ENCODE data around the gene SPRR2B. TPM values are rescaled to one million over a fixed set of nuclear protein-coding genes. Genes with fewer than 3 reads are reported as not detected.
A peak's percentile ranks its signal among the peaks of the same experiment; 100 is the strongest.
"Not testable (repeated sequence)": the region's sequence is repeated elsewhere in the genome, so short reads cannot be mapped to it uniquely, and the experiment has no call there.

SPRR2B gene
- total RNA-seq, 6 experiments from 2014 or later = not detected

DNA sequence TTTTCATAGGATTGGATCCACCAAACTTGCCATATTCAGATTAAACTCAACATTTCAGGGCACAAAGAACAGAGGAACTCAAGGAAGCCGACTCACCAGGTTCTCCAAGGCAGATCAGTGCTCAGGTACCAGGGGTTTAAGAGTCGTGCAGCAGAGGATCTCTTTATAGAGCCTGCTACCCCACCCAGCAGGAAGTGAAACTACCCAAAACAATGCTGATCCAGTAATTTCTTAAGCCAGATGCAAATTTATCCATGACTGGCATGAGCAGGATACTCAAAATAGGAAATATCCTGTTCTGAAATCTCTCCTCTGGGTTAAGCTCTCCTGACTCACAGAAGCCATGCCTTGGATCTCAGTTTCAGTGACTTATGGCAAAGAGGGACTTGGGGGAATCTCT is 14.0 kb downstream of the SPRR2B start, which contains the start of gene SPRR2A:
SPRR2A (minus strand) TSS at position 138 of the 400 bp plus-strand sequence. CDS start 777 bp downstream, outside the sequence.
- H3K4me3 Mint-ChIP-seq = no peak within 1 kb of the TSS
- no peak for TF ChIP-seq CTCF (IDR thresholded peaks at IDR 0.05)
- peaks cover 2% of the 10 kb centered on the region; the same call in 1 of the 2 replicates for H3K27me3 Mint-ChIP-seq (ENCODE audit: insufficient read depth)
- no peaks in the 10 kb centered on the region for H3K4me1 Mint-ChIP-seq (ENCODE audit: low read depth)
- H3K27ac Mint-ChIP-seq = no peak within 1 kb of the TSS
- no peaks in the 10 kb centered on the region for H3K36me3 Mint-ChIP-seq (ENCODE audit: low read depth)
- H3K9me3 Mint-ChIP-seq = no peaks in the 10 kb centered on the region; the same call in 1 of the 2 replicates
- DNase-seq = no peak

- H3K36me3 Mint-ChIP-seq (ENCODE audit: low read depth); H3K27ac Mint-ChIP-seq; DNase-seq; H3K4me1 Mint-ChIP-seq (ENCODE audit: low read depth); H3K4me3 Mint-ChIP-seq; H3K27me3 Mint-ChIP-seq (ENCODE audit: insufficient read depth); H3K9me3 Mint-ChIP-seq: not testable (repeated sequence)
Observed at GRCh38 chr1:153056111-153056510, 15.3 kb downstream of the SPRR2B start.

- peaks cover 17% of the 10 kb centered on the region for H3K9me3 Mint-ChIP-seq
- no peak overlapping the region for H3K4me3 Mint-ChIP-seq
- DNase-seq = no peak
- no peak overlapping the region for H3K27ac Mint-ChIP-seq
- H3K36me3 Mint-ChIP-seq (ENCODE audit: low read depth) = no peaks in the 10 kb centered on the region
- H3K4me1 Mint-ChIP-seq (ENCODE audit: low read depth) = no peaks in the 10 kb centered on the region
- no peaks in the 10 kb centered on the region for H3K27me3 Mint-ChIP-seq (ENCODE audit: insufficient read depth)
- TF ChIP-seq CTCF (IDR thresholded peaks at IDR 0.05) = no peak
Observed at GRCh38 chr1:153049211-153049610, 22.2 kb downstream of the SPRR2B start.

- Mint-ChIP-seq H3K9me3 (peaks cover 9% of the 10 kb centered on the region), H3K27ac (no peak within 1 kb of the TSS), H3K4me3 (no peak within 1 kb of the TSS), H3K27me3 (ENCODE audit: insufficient read depth) (no peaks in the 10 kb centered on the region), H3K36me3 (ENCODE audit: low read depth) (no peaks in the 10 kb centered on the region), H3K4me1 (ENCODE audit: low read depth) (no peaks in the 10 kb centered on the region)
- DNase-seq = no peak
- TF ChIP-seq CTCF (IDR thresholded peaks at IDR 0.05) = no peak
Observed at GRCh38 chr1:153040950-153041631, 30.3 kb downstream of the SPRR2B start, which contains the start of gene SPRR2D. SPRR2D (minus strand) TSS chr1:153041120; CDS start chr1:153040346, 774 bp downstream.

GRCh38 chr1:153035211-153035610 is 36.2 kb downstream of the SPRR2B start:
- DNase-seq = no peak
- Mint-ChIP-seq H3K27me3 (ENCODE audit: insufficient read depth) (no peaks in the 10 kb centered on the region), H3K4me1 (ENCODE audit: low read depth) (no peaks in the 10 kb centered on the region; the same call in 1 of the 2 replicates), H3K27ac (no peak overlapping the region), H3K4me3 (no peak overlapping the region), H3K36me3 (ENCODE audit: low read depth) (no peaks in the 10 kb centered on the region), H3K9me3 (peaks cover 10% of the 10 kb centered on the region; the same call in 1 of the 2 replicates)
- no peak for TF ChIP-seq CTCF (IDR thresholded peaks at IDR 0.05)

DNA sequence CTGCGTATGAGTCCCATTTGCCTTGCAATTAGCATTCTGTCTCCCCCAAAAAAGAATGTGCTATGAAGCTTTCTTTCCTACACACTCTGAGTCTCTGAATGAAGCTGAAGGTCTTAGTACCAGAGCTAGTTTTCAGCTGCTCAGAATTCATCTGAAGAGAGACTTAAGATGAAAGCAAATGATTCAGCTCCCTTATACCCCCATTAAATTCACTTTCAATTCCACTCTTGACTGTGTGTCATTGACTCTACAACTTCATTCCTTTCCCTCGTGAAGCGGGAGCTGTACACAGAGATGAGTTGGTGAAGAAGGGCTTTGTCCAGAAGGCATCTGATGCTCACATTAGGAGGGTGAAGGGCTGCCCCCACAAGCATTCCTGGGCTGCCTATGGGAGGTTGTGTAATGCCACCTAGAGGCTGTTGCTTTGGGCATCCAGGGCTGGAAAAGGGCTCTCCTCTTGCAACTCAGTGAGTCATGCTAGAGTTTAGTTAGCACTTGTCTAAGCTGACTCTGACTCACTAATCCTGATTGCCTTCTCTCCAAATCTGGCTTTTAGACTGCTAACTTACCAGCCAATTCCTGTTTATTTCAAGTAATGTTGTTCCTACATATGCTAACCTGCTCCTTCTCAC is 38.6 kb downstream of the SPRR2B start:
- TF ChIP-seq CTCF (IDR thresholded peaks at IDR 0.05) = peak; percentile 50; the same call in 1 of the 2 replicates
- Mint-ChIP-seq H3K27me3 (ENCODE audit: insufficient read depth) (no peaks in the 10 kb centered on the region; the same call in 1 of the 2 replicates), H3K4me1 (ENCODE audit: low read depth) (no peaks in the 10 kb centered on the region; the same call in 1 of the 2 replicates), H3K27ac (no peak overlapping the region), H3K36me3 (ENCODE audit: low read depth) (no peaks in the 10 kb centered on the region), H3K9me3 (peaks cover 21% of the 10 kb centered on the region; the same call in 1 of the 2 replicates), H3K4me3 (no peak overlapping the region)
- DNase-seq = peak; percentile 65
